ENCODE measurements around the gene MT1G.
"Not testable (repeated sequence)": the region's sequence is repeated elsewhere in the genome, so short reads cannot be mapped to it uniquely, and the experiment has no call there.

MT1G gene

DNA sequence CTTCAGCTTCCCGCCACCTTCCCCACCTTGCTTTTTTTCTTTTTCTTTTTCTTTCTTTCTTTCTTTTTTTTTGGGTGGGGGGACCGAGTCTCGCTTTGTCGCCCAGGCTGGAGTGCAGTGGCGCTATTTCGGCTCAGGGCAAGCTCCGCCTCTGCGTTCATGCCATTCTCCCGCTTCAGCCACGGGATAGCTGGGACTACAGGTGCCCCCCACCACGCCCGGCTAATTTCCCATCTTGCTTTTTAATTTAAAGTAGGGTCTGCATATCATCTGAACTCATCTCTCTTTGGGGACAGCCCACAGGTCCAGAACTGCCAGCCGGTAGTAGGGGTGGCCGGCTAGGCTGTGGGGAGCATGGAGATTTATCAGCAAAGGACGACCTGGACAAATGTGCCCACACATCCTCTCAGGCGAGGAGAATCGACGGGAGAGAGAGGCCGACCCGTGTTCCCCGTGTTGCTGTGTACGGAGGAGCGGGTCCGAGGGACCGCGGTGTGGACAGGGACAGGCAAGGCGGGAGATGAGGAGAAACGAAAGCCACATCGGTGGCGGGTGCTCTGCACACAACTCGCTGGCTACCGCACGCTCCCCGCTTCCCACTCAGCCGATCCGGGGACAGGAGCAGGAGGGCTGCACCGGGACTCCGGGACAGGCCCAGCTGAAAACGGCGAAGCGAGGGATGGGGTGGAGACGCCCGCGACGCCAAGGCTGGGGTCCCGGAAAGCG is 33.0 kb downstream of the MT1G start:
- DNase-seq: no peak

DNA sequence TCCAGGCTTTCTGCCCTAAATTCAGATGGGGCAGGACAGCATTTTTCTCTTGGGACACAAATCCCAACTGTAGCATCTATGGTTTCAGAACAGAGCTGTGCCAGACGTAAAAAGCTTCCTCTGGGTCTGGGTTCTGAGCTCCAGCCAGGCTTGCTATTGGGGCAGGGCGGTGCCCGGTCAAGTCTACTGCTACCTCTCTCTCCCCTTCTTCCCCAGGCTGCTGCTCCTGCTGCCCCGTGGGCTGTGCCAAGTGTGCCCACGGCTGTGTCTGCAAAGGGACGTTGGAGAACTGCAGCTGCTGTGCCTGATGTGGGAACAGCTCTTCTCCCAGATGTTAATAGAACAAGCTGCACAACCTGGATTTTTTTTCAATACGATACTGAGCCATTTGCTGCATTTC is 34.3 kb downstream of the MT1G start:
- DNase-seq: no peak

DNA sequence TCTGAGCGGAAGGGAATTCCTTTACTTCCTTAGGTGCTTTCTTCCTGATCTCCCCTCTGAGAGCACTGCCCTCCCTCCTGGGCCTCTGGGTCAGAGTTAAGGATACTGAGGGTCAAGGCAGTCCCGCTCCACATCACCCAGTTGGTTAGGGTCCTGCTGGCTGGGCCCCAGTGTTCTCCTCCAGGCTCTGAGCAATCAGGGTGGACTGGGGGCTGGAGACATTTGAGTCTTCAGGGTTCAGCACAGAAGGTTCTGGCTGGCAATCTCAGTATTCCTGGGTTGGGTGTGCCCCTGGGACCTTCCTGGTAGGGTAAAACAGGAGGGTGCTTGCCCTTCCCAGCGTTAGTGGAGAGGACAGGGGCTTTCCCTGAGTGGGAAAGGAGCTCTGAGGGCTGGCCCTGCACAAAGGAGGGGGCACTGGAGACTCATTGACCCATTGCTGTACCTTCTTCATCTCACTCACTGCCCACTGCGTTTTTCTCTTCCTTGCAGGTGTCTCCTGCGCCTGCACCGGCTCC is 35.0 kb downstream of the MT1G start:
- DNase-seq: no peak

DNA sequence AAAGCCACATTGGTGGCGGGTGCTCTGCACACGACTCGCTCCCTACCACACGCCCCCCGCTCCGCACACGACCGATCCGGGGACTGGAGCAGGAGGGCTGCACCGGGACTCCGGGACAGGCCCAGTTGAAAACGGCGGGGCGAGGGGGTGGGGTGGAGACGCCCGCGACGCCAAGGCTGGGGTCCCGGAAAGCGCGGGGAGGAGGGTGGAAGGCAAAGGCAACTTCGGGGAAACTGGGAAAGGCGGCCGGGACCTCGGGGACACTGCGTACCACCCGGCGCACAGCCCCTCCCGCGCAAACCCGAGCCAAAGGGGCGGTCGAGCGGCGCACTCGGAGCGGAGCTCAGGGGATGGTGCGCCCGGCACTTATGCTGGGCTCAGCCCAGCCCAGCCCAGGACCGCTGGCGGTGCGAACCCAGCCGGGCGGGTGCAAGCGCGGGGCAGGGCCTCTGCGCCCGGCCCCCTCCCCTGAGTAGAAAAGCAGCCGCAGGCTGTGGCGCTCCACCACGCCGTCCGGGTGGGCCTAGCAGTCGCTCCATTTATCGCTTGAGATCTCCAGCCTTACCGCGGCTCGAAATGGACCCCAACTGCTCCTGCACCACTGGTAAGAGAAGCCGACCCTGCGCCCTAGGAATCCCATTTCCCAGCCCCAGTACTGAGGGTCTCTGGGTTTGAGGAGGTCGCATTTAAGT is 35.6 kb downstream of the MT1G start, which contains the start of gene MT1M:
MT1M (plus strand) TSS at position 504 of the 692 bp plus-strand sequence; CDS start at position 577, 73 bp downstream.
- no peak for DNase-seq

DNA sequence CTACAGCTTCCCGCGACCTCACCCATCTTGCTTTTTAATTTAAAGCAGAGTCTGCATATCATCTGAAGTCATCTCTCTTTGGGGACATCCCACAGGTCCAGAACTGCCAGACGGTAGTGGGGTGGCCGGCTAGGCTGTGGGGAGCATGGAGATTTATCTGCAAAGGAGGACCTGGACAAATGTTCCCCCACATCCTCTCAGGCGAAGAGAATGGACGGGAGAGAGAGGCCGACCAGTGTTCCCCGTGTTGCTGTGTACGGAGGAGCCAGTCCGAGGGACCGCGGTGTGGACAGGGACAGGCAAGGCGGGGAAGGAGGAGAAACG is 36.1 kb downstream of the MT1G start:
- no peak for DNase-seq

DNA sequence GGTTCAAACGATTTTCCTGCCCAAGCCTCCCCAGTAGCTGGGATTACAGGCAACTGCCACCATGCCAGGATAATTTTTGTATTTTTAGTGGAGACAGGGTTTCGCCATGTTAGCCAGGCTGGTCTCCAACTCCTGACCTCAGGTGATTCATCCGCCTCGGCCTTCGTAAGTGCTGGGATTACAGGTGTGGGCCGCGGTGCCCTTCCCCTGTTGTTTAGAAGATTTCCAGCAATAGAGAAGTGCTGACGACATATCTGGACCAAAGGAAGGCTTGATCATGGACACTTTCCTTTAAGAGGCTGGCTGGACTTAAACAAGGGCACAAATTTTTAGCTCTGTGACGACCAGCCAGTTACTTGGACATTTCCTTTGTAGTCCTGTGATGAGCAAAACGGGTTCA is 36.7 kb downstream of the MT1G start:
- DNase-seq: no peak

DNA sequence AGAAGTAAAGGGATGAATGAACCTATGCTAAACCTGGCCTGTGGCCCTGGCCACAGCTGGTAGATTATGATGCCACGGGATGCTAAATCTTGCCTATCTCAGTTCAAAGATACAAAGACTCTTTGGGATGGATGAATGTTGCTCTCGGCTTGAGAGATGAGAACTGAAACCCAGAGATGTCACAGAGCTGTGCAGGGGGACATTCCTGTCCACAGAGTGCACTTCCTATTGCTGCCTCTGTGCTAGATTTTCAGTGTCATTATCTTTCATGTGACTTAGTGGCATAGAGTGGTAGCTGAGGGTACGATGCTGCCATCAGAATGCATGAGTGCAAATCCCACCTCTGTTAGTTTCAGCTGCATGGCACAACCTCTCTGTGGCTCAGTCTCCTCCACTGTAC is 37.7 kb downstream of the MT1G start:
- no peak for DNase-seq

DNA sequence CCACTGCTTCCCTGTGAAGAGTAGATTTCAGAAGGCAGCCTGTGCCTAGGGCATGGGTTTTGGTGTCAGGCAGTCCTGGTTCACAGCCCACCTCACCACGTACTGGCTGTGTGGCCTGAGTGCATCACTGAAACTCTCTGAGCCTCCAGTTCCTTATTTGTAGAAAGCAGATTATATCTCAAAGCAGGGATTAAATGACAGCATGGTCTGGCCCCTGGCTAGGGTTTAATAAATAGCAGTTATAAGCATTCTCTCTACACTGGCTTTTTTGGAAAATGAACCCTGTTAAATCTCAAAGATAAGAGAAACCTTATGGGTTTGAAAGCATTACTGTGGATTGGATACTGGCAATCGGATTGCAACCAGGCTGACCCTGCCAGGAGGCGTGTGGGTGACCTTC is 38.3 kb downstream of the MT1G start:
- DNase-seq: no peak

DNA sequence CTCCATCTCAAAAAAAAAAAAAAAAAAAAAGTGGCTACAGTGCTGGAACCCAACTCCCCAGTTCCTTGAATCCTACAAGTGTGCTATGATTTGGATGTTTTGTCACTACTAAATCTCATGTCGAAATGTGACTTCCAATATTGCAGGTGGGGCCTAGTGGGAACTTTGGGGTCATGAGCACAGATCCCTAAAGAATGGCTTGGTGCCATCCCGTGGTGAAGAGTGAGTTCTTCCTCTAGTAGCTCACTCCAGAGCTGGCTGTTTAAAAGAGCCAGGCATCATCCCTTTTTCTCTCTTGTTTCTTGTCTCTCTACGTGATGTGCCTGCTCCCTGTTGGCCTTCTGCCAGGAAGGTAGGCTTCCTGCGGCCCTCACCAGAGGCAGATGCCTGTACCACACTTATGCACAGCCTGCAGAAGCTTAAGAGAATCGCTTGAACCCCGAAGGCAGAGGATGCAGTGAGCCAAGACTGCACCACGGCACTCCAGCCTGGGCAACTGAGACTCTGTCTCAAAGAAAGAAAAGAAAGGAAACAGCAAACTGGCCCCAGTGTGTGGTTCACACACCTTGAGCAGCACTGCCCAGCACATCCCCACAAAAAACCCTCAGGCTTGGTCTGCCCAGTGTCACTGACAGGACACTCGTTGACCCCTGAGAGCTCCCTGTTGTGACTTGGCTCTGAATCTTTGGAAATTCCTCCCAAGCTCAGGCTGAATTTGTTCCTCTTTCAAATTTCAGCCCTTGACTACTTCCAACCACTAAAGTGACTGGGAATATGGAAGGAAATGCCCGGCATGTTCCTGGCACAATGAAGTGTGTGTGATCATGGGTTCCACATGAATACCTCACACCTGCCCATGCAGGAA is 39.1 kb downstream of the MT1G start:
- DNase-seq: no peak

DNA sequence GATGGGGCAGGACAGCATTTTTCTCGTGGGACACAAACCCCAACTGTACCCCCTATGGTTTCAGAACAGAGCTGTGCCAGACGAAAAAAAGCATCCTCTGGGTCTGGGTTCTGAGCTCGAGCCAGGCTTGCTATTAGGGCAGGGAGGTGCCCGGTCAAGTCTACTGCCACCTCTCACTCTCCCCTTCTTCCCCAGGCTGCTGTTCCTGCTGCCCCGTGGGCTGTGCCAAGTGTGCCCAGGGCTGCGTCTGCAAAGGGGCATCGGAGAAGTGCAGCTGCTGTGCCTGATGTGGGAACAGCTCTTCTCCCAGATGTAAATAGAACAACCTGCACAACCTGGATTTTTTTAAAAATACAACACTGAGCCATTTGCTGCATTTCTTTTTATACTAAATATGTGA is 41.2 kb downstream of the MT1G start:
- DNase-seq: no peak

DNA sequence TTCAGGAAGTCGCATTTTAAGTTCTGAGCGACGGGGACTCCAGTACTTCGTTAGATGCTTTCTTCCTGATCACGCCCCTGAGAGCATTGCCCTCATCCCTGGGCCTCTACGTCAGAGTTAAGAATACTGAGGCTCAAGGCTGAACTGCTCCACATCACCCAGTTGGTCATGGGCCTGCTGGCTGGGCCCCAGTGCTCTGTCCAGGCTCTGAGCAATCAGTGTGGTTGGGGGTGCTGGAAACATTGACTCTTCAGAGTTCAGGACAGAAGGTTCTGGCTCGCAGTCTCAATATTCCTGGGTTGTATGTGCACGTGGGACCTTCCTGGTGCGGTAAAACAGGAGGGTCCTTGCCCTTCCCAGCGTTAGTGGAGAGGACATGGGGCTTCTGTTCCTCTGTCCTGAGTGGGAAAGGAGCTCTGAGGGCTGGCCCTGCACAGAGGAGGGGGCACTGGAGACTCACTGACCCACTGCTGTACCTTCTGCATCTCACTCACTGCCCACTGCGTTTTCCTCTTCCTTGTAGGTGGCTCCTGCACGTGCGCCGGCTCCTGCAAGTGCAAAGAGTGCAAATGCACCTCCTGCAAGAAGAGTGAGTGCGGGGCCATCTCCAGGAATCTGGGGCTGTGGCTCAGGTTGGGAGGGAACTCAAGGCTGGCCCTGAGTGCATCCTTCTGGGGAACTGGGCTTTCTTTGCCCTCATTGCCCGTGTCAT is 41.8 kb downstream of the MT1G start:
- DNase-seq: no peak

DNA sequence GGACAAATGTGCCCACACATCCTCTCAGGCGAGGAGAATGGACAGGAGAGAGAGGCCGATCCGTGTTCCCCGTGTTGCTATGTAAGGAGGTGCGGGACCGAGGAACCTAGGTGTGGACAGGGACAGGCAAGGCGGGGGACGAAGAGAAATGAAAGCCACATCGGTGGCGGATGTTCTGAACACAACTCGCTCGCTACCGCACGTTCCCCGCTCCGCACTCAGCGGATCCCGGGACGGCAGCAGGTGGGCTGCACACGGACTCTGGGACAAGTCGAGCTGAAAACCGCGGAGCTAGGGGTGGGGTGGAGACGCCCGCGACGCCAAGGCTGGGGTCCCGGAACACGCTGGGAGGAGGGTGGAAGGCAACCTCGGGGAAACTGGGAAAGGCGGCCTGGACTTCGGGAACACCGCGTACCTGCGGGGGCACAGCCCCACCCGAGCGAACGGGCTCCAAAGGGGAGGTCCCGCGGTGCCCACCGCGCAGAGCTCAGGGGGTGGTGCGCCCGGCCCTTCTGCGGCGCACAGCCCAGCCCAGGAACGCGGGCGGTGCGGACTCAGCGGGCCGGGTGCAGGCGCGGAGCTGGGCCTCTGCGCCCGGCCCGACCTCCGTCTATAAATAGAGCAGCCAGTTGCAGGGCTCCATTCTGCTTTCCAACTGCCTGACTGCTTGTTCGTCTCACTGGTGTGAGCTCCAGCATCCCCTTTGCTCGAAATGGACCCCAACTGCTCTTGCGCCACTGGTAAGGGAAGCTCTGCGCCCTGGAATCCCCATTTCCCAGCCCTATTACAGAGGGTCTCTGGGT is 42.5 kb downstream of the MT1G start, which contains the start of gene MT1E:
MT1E (plus strand) TSS at position 642 of the 803 bp plus-strand sequence; CDS start at position 713, 71 bp downstream.
- peak; percentile 62 for DNase-seq

DNA sequence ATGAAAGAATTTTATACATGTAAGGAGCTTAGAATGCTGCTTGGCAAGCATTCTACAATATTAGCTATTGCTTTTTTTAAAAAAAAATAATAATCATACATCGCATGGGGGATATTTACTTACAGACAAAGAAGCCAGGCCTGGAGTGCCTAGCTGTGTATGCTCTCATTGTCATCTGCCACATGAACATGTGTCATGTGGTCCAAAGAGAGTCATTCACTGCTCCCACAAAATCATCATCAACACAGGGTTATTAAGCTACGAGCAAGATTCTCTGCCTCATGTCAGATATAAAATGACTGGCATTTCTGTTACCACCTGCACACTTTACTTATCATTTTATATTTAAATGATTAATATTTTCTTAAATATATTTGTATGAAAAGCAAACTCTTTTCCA is 44.2 kb downstream of the MT1G start:
- no peak for DNase-seq

DNA sequence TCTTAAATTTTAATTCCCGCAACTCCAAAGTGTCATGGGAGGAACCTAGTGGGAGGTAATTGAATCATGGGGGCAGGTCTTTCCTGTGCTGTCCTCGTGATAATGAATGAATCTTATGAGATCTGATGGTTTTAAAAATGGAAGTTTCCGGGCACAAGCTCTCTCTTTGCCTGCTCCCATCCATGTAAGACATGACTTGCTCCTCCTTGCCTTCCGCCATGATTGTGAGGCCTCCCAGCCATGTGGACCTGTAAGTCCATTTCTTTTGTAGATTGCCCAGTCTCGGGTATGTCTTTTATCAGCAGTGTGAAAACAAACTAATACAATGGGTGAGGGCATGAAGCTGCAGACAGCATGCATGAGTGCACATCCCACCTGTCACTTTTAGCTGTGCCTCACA is 44.7 kb downstream of the MT1G start:
- DNase-seq: not testable (repeated sequence)

DNA sequence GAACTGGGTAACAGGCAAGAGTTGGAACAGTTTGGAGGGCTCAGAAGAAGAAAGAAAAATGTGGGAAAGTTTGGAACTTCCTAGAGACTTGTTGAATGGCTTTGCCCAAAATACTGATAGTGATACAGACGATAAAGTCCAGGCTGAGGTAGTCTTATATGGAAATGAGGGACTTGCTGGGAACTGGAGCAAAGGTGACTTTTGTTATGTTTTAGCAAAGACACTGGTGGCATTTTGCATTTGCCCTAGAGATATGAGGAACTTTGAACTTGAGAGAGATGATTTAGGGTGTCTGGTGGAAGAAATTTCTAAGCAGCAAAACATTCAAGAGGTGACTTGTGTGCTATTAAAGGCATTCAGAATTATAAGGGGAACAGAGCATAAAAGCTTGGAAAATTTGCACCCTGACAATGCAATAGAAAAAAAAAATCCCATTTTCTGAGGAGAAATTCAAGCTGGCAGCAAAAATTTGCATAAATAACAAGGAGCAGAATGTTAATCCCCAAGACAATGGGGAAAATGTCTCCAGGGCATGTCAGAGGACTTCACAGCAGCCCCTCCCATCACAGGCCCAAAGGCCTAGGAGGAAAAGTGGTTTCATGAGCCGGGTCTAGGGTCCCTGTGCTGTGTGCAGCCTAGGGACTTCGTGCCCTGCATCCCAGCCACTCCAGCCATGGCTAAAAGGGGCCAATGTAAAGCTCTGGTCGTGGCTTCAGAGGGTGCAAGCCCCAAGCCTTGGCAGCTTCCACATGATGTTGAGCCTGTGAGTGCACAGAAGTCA is 46.0 kb downstream of the MT1G start:
- DNase-seq: not testable (repeated sequence)

DNA sequence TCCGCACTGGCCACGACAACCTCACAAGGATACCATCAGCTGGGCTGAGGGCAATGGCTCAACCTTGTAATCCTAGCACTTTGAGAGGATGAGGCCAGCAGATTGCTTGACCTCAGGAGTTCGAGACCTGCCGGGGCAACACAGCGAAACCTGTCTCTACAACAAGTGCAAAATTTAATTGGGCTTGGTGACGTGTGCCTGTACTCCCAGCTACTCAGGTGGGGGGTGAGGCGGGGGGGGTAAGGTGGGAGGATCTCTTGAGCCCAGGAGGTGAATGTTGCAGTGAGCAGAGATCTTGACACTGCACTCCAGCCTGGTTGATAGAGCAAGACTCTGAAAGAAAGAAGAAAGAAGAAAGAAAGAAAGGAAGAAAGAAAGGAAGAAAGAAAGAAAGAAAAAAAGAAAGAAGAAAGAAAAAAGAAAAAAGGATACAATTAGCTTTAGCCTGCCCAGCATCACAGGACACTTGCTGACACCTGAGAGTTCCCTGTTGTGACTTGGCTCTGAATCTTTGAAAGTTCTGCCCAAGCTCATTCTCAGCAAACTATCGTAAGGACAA is 47.4 kb downstream of the MT1G start:
- no peak for DNase-seq

DNA sequence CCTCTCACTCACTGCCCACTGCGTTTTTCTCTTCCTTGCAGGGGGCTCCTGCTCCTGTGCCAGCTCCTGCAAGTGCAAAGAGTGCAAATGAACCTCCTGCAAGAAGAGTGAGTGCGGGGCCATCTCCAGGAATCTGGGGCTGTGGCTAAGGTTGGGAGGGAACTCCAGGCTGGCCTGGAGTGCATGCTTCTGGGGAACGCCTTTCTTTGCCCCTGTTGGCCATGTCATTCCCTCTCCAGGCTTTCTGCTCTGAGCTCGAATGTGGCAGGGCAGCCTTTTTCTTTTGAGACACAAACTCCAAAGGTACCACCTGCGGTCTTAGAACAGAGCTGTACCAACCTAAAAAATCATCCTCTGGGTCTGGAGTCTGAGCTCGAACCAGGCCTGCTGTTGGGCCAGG is 49.7 kb downstream of the MT1G start:
- DNase-seq: no peak

DNA sequence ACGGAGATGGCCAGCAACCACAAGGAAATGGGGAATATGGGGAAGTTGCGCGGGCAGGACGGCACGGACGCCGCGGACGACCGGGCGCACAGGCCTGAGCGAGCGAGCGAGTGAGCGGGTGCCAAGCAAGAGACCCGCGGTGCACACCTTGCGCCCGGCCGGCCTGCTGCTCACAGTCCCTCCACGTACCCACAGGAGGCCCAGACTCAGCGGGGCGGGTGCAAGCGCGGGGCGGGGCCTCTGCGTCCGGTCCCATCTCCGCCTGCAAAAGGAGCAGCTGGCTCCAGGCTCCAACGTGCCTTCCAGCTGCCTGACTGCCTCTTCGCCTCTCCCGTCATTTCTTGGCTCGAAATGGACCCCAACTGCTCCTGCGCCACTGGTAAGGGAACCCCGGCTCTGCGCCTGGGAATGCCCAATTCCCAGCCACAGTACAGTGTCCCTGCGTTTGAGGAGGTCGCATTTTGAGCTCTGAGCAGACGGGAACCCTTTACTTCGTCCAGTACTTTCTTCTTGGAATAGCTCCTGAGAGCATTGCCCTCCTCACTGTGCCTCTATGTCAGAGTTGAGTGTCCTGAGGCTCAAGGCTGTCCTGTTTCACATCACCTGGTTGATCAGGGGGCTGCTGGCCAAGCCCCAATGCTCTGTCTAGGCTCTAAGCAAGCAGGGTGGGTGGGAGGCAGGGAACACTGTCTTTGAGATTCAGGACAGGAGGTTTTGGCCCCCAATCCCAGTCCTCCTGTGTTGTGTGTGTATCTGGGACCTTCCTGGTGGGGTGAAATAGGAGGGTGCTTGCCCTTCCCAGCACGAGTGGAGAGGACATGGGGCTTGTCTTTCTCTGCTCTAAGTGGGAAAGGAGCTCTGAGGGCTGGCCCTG is 50.4 kb downstream of the MT1G start:
- peak; percentile 86 for DNase-seq
